Smooth muscle cell (in vitro differentiated cells): ENCODE data around the gene ANO10. TPM values are rescaled to one million over a fixed set of nuclear protein-coding genes. Genes with fewer than 3 reads are reported as not detected.

ENCODE experiments used
- DNase-seq: peaks from one replicate; lab custom pipeline; 2025; ENCODE audit not compliant: unreplicated experiment; lab: John Stamatoyannopoulos, UW
- H2AFZ ChIP-seq: fragments of 200-600 bp; sonication (generic); 2 replicates; pipeline ENCODE4 v1.6.0; 2016; ENCODE audit warnings: antibody characterized with exemption, low read depth, mild to moderate bottlenecking
- H3F3A ChIP-seq: fragments of 200-600 bp; sonication (generic); 2 replicates; pipeline ENCODE4 v1.6.0; 2017; ENCODE audit warnings: antibody characterized with exemption, low read depth
- H3K27ac ChIP-seq: fragments of 200-600 bp; sonication (generic); 2 replicates; pipeline ENCODE4 v1.5.1; 2016; ENCODE audit warnings: low read depth, mild to moderate bottlenecking
- H3K27me3 ChIP-seq: fragments of 200-600 bp; sonication (generic); 2 replicates; pipeline ENCODE4 v1.6.1; 2016; ENCODE audit warnings: low read depth, mild to moderate bottlenecking
- H3K36me3 ChIP-seq: fragments of 200-600 bp; sonication (generic); 2 replicates; pipeline ENCODE4 v1.5.1; 2016; ENCODE audit warnings: low read depth
- H3K4me1 ChIP-seq: fragments of 200-600 bp; sonication (generic); 2 replicates; pipeline ENCODE4 v1.5.1; 2016; ENCODE audit warnings: low read depth
- H3K4me2 ChIP-seq: fragments of 200-600 bp; sonication (generic); 2 replicates; pipeline ENCODE4 v1.6.0; 2016; ENCODE audit warnings: mild to moderate bottlenecking
- H3K4me3 ChIP-seq: fragments of 200-600 bp; sonication (generic); 2 replicates; pipeline ENCODE4 v1.5.1; 2016; ENCODE audit warnings: mild to moderate bottlenecking
- H3K79me2 ChIP-seq: fragments of 200-600 bp; sonication (generic); 2 replicates; pipeline ENCODE4 v1.6.0; 2016; ENCODE audit warnings: low read depth, mild to moderate bottlenecking
- H3K9ac ChIP-seq: fragments of 200-600 bp; sonication (generic); 2 replicates; pipeline ENCODE4 v1.6.0; 2016; ENCODE audit warnings: low read depth
- H3K9me3 ChIP-seq: fragments of 200-600 bp; sonication (generic); replicated peaks from 2 replicates; pipeline ENCODE4 v1.5.1; 2016; ENCODE audit warnings: low read depth
- H4K20me1 ChIP-seq: fragments of 200-600 bp; sonication (generic); 2 replicates; pipeline ENCODE4 v1.6.0; 2016; ENCODE audit warnings: low read depth
- WGBS: methylation state at CpG from one replicate; pipeline ENCODE4 v1.1.7; 2016; ENCODE audit warnings: low lambda C conversion rate; 5-methylcytosine and 5-hydroxymethylcytosine counted together
- polyA plus RNA-seq: library from polyadenylated mRNA; unstranded; fragments of >200 nt; fragmentation: Nextera tagmentation; extraction: Ambion mirVana; gene quantifications from 2 replicates; pipeline ENCODE4 v1.2.1, GENCODE V29; 2016
- total RNA-seq: library from RNA; depleted of rRNA; stranded (reverse); fragments of >200 nt; gene quantifications from 2 replicates; pipeline ENCODE4 v1.2.3, GENCODE V29; 2014
- TF ChIP-seq, protein P1 (sequence below): fragments of 200-600 bp; sonication (generic); IDR thresholded peaks from 2 replicates; pipeline ENCODE4 v1.5.1; 2017; ENCODE audit warnings: borderline replicate concordance, mild to moderate bottlenecking, antibody characterized with exemption; ENCODE audit not compliant: insufficient read depth, poor library complexity, severe bottlenecking

ANO10 gene
- total and polyA plus RNA-seq, 2 experiments from 2014 or later: 19.2 to 25.3 TPM

DNA sequence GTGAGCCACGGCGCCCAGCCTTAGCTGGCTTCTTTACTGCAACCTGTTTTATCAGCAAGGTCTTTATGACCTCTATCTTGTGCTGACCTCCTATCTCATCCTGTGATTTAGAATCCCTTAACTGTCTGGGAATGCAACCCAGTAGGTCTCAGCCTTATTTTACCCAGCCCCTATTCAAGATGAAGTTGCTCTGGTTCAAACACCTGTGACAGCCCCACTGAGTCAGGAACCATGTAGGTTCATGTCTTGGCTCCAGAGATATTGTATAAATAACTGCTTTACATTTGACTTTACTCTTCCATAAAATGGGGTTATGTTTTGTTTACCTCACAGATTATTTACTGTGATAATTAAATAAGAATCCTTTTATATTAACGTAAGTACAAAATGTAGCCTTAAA, 27.1 kb upstream of the ANO10 start:
- no peak for DNase-seq
- TF ChIP-seq, protein P1, sequence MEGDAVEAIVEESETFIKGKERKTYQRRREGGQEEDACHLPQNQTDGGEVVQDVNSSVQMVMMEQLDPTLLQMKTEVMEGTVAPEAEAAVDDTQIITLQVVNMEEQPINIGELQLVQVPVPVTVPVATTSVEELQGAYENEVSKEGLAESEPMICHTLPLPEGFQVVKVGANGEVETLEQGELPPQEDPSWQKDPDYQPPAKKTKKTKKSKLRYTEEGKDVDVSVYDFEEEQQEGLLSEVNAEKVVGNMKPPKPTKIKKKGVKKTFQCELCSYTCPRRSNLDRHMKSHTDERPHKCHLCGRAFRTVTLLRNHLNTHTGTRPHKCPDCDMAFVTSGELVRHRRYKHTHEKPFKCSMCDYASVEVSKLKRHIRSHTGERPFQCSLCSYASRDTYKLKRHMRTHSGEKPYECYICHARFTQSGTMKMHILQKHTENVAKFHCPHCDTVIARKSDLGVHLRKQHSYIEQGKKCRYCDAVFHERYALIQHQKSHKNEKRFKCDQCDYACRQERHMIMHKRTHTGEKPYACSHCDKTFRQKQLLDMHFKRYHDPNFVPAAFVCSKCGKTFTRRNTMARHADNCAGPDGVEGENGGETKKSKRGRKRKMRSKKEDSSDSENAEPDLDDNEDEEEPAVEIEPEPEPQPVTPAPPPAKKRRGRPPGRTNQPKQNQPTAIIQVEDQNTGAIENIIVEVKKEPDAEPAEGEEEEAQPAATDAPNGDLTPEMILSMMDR: no peak
- WGBS: 90% methylated on average over 3 of the region's 3 CpGs

GRCh38 chr3:43647331-43648166, 25.7 kb upstream of the ANO10 start:
- Histone ChIP-seq H3K4me2 (no peak overlapping the region), H3K79me2 (no peaks in the 10 kb centered on the region), H3F3A (no peaks in the 10 kb centered on the region), H3K4me3 (no peak overlapping the region), H3K9ac (no peak overlapping the region), H3K9me3 (no peaks in the 10 kb centered on the region), H3K27ac (no peak overlapping the region), H3K36me3 (no peaks in the 10 kb centered on the region), H3K4me1 (peaks cover 4% of the 10 kb centered on the region), H2AFZ (no peak overlapping the region), H4K20me1 (no peaks in the 10 kb centered on the region), H3K27me3 (no peaks in the 10 kb centered on the region)
- WGBS: 94% methylated on average over 6 of the region's 6 CpGs
- TF ChIP-seq, protein P1: no peak
- no peak for DNase-seq

More for the DNA sequence above, 27.1 kb upstream of the ANO10 start:
- Histone ChIP-seq H2AFZ (no peak overlapping the region), H3K4me1 (peaks cover 4% of the 10 kb centered on the region), H3K9ac (no peak overlapping the region), H3K9me3 (no peaks in the 10 kb centered on the region), H3K4me3 (no peak overlapping the region), H3K27ac (no peak overlapping the region), H3K79me2 (no peaks in the 10 kb centered on the region), H3K36me3 (no peaks in the 10 kb centered on the region), H3F3A (no peaks in the 10 kb centered on the region), H3K27me3 (no peaks in the 10 kb centered on the region), H4K20me1 (no peaks in the 10 kb centered on the region), H3K4me2 (no peak overlapping the region)

GRCh38 chr3:43644443-43644842, 22.6 kb upstream of the ANO10 start:
- Histone ChIP-seq H3K4me2 (no peak overlapping the region), H3K27ac (no peak overlapping the region), H3K27me3 (no peaks in the 10 kb centered on the region), H3K36me3 (no peaks in the 10 kb centered on the region), H3K9ac (no peak overlapping the region), H4K20me1 (no peaks in the 10 kb centered on the region), H3F3A (no peaks in the 10 kb centered on the region), H3K9me3 (no peaks in the 10 kb centered on the region), H3K4me1 (no peaks in the 10 kb centered on the region), H3K4me3 (no peak overlapping the region), H2AFZ (no peak overlapping the region), H3K79me2 (no peaks in the 10 kb centered on the region)
- TF ChIP-seq, protein P1: no peak
- WGBS: 97% methylated on average over 2 of the region's 2 CpGs
- no peak for DNase-seq
